Esophagus muscularis mucosa (tissue), 3 donors: ENCODE data around the gene ARSI.

Experiments
- CTCF ChIP-seq, 3 experiments: fragments of 200-600 bp in 2 of 3; fragments of 450-650 bp in 1 of 3; sonication (generic) in 2 of 3; IDR thresholded peaks; one replicate each; pipeline ENCODE4 v1.5.1; 2017 to 2019; ENCODE audit warnings: antibody characterized with exemption in 3 of 3, mild to moderate bottlenecking in 2 of 3, moderate library complexity in 1 of 3
- POLR2A ChIP-seq: fragments of 450-650 bp; IDR thresholded peaks from one replicate; pipeline ENCODE4 v1.6.1; 2017; ENCODE audit warnings: antibody characterized with exemption, moderate library complexity, mild to moderate bottlenecking, low read depth

GRCh38 chr5:150286820-150287219, 15.9 kb downstream of the ARSI start:
- TF ChIP-seq POLR2A (no peak), CTCF (IDR thresholded peaks at IDR 0.05) (no peak)
